GM23338 (cell line): ENCODE measurements around the gene CES5A. TPM values are rescaled to one million over a fixed set of nuclear protein-coding genes. Genes with fewer than 3 reads are reported as not detected.
A peak's percentile ranks its signal among the peaks of the same experiment; 100 is the strongest.
"Not testable (repeated sequence)": the region's sequence is repeated elsewhere in the genome, so short reads cannot be mapped to it uniquely, and the experiment has no call there.

ENCODE experiments used
- ATAC-seq: fragments of 200-7000 bp; cut with Tn5 transposase; 3 replicates; pipeline ENCODE4 v1.9.1; 2020
- DNase-seq: peaks from one replicate; pipeline ENCODE4 v3.0.0-alpha.2; 2015; ENCODE audit warnings: low spot score
- H2AFZ ChIP-seq: fragments of 200-600 bp; sonication (generic); 2 replicates; pipeline ENCODE4 v1.8.0; 2016; ENCODE audit warnings: antibody characterized with exemption, mild to moderate bottlenecking, moderate library complexity
- H3F3A ChIP-seq: fragments of 200-600 bp; sonication (generic); replicated peaks from 2 replicates; pipeline ENCODE4 v1.8.0; 2017; ENCODE audit warnings: antibody characterized with exemption, mixed run types, low read depth
- H3K27ac ChIP-seq: fragments of 200-600 bp; sonication (generic); 2 replicates; pipeline ENCODE4 v1.6.1; 2016; ENCODE audit warnings: low read depth
- H3K27me3 ChIP-seq: fragments of 200-600 bp; sonication (generic); 2 replicates; pipeline ENCODE4 v1.8.0; 2016; ENCODE audit warnings: mild to moderate bottlenecking, mixed run types, moderate library complexity; ENCODE audit not compliant: insufficient read depth
- H3K36me3 ChIP-seq: fragments of 200-600 bp; sonication (generic); 2 replicates; pipeline ENCODE4 v1.8.0; 2016; ENCODE audit warnings: mild to moderate bottlenecking; ENCODE audit not compliant: insufficient read depth
- H3K4me1 ChIP-seq: fragments of 200-600 bp; sonication (generic); 2 replicates; pipeline ENCODE4 v1.8.0; 2016; ENCODE audit warnings: mild to moderate bottlenecking, moderate library complexity; ENCODE audit not compliant: insufficient read depth
- H3K4me2 ChIP-seq: fragments of 200-600 bp; sonication (generic); 2 replicates; pipeline ENCODE4 v1.7.1; 2017; ENCODE audit warnings: mixed run types
- H3K4me3 ChIP-seq: fragments of 200-600 bp; sonication (generic); 2 replicates; pipeline ENCODE4 v1.6.1; 2016; ENCODE audit warnings: mixed run types
- H3K79me2 ChIP-seq: fragments of 200-600 bp; sonication (generic); replicated peaks from 2 replicates; pipeline ENCODE4 v1.8.0; 2017; ENCODE audit warnings: mild to moderate bottlenecking; ENCODE audit not compliant: insufficient read depth
- H3K9me2 ChIP-seq: fragments of 200-600 bp; sonication (generic); 2 replicates; pipeline ENCODE4 v1.8.0; 2017; ENCODE audit not compliant: insufficient read depth
- H4K20me1 ChIP-seq: fragments of 200-600 bp; sonication (generic); replicated peaks from 2 replicates; pipeline ENCODE4 v1.8.0; 2017; ENCODE audit warnings: mild to moderate bottlenecking; ENCODE audit not compliant: insufficient read depth
- H3K27ac Mint-ChIP-seq: 2 replicates; pipeline ENCODE4 v1.8.0; 2020; ENCODE audit warnings: inconsistent platforms, mild to moderate bottlenecking, moderate library complexity, mixed read lengths
- H3K27me3 Mint-ChIP-seq: 3 replicates; pipeline ENCODE4 v1.8.0; 2022; ENCODE audit warnings: low read depth, mild to moderate bottlenecking, moderate library complexity, mixed read lengths, inconsistent platforms; ENCODE audit not compliant: insufficient read depth, poor library complexity
- H3K36me3 Mint-ChIP-seq: 3 replicates; pipeline ENCODE4 v1.8.0; 2021; ENCODE audit warnings: low read depth, mild to moderate bottlenecking, inconsistent platforms, moderate library complexity, mixed read lengths
- H3K4me1 Mint-ChIP-seq: 3 replicates; pipeline ENCODE4 v1.8.0; 2020; ENCODE audit warnings: mild to moderate bottlenecking, inconsistent platforms, mixed read lengths
- H3K4me3 Mint-ChIP-seq: 3 replicates; pipeline ENCODE4 v1.8.0; 2021; ENCODE audit warnings: moderate library complexity, mild to moderate bottlenecking, inconsistent platforms, mixed read lengths
- H3K9me3 Mint-ChIP-seq: 3 replicates; pipeline ENCODE4 v1.8.0; 2020; ENCODE audit warnings: moderate library complexity, mild to moderate bottlenecking, inconsistent platforms, mixed read lengths
- CREB1 ChIP-seq: fragments of 250-450 bp; sonication (Bioruptor Pico); IDR thresholded peaks from 2 replicates; pipeline ENCODE4 v1.5.0; 2020; ENCODE audit warnings: low read depth, mild to moderate bottlenecking, moderate library complexity
- EZH2 ChIP-seq: fragments of 200-600 bp; sonication (generic); IDR thresholded peaks from one replicate; pipeline ENCODE4 v1.8.0; 2017; ENCODE audit warnings: antibody characterized with exemption, mild to moderate bottlenecking, low read depth; ENCODE audit not compliant: unreplicated experiment
- EZH2phosphoT487 ChIP-seq: fragments of 200-600 bp; sonication (generic); IDR thresholded peaks from one replicate; pipeline ENCODE4 v1.8.1; 2018; ENCODE audit warnings: antibody characterized with exemption; ENCODE audit not compliant: unreplicated experiment
- NANOG ChIP-seq: IDR thresholded peaks from 2 replicates; pipeline ENCODE4 v1.6.1; 2016; ENCODE audit warnings: antibody characterized with exemption, borderline replicate concordance
- POLR2AphosphoS5 ChIP-seq: IDR thresholded peaks from 2 replicates; pipeline ENCODE4 v1.6.1; 2016; ENCODE audit warnings: antibody characterized with exemption, low read depth
- ZNF114 ChIP-seq: fragments of 250-450 bp; sonication (Bioruptor Pico); IDR thresholded peaks from 2 replicates; pipeline ENCODE4 v1.5.0; 2020; ENCODE audit warnings: mild to moderate bottlenecking, moderate library complexity
- ZNF331 ChIP-seq: fragments of 250-450 bp; sonication (Bioruptor Pico); IDR thresholded peaks from 2 replicates; pipeline ENCODE4 v1.5.0; 2020; ENCODE audit warnings: low read depth, mild to moderate bottlenecking, moderate library complexity
- polyA plus RNA-seq: library from polyadenylated mRNA; unstranded; fragments of >200 nt; fragmentation: Nextera tagmentation; extraction: Ambion mirVana; gene quantifications from 2 replicates; pipeline ENCODE4 v1.2.1, GENCODE V29; 2016
- total RNA-seq: library from RNA; depleted of rRNA; stranded (reverse); fragments of >200 nt; shearing (Covaris generic); gene quantifications from 2 replicates; pipeline ENCODE4 v1.2.3, GENCODE V29; 2014
- TF ChIP-seq, protein P1 (sequence below): IDR thresholded peaks from one replicate; pipeline ENCODE4 v1.6.1; 2018; ENCODE audit warnings: antibody characterized with exemption; ENCODE audit not compliant: unreplicated experiment
- TF ChIP-seq, protein P2 (sequence below), 2 experiments: fragments of 200-600 bp in 1 of 2; sonication (generic) in 1 of 2; conservative IDR thresholded peaks; 2 replicates each; pipeline versions ENCODE4 v1.5.1 to v1.6.1; 2016 to 2017; ENCODE audit warnings: antibody characterized with exemption in 2 of 2, low read depth in 2 of 2, mild to moderate bottlenecking in 2 of 2, moderate library complexity in 1 of 2

Gene CES5A
- total and polyA plus RNA-seq, 2 experiments from 2014 or later = not detected

DNA sequence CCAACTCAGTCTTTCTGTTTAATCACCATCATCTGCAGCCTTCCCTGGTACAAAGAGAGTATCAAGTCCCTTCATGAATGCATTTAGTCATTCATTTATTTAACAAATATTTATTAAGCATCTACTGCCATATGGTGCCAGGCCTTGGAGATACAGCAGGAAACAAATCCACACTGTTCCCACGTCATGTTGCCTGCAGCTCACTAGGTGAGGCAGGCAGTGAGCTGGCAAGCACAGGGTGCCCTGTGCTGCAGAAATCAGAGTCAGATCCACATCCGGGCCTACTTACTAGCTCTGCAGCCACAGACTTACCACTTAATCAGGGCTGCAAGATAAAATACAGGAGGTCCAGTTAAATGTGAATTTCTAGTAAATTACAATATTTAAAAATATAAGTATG is 38.5 kb upstream of the CES5A start (continued):
- TF ChIP-seq, protein P1, sequence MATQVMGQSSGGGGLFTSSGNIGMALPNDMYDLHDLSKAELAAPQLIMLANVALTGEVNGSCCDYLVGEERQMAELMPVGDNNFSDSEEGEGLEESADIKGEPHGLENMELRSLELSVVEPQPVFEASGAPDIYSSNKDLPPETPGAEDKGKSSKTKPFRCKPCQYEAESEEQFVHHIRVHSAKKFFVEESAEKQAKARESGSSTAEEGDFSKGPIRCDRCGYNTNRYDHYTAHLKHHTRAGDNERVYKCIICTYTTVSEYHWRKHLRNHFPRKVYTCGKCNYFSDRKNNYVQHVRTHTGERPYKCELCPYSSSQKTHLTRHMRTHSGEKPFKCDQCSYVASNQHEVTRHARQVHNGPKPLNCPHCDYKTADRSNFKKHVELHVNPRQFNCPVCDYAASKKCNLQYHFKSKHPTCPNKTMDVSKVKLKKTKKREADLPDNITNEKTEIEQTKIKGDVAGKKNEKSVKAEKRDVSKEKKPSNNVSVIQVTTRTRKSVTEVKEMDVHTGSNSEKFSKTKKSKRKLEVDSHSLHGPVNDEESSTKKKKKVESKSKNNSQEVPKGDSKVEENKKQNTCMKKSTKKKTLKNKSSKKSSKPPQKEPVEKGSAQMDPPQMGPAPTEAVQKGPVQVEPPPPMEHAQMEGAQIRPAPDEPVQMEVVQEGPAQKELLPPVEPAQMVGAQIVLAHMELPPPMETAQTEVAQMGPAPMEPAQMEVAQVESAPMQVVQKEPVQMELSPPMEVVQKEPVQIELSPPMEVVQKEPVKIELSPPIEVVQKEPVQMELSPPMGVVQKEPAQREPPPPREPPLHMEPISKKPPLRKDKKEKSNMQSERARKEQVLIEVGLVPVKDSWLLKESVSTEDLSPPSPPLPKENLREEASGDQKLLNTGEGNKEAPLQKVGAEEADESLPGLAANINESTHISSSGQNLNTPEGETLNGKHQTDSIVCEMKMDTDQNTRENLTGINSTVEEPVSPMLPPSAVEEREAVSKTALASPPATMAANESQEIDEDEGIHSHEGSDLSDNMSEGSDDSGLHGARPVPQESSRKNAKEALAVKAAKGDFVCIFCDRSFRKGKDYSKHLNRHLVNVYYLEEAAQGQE = no peak
- TF ChIP-seq ZNF331 (CRISPR knock-in tag) = no peak
- no peak for TF ChIP-seq ZNF114 (CRISPR knock-in tag)
- TF ChIP-seq NANOG = no peak

DNA sequence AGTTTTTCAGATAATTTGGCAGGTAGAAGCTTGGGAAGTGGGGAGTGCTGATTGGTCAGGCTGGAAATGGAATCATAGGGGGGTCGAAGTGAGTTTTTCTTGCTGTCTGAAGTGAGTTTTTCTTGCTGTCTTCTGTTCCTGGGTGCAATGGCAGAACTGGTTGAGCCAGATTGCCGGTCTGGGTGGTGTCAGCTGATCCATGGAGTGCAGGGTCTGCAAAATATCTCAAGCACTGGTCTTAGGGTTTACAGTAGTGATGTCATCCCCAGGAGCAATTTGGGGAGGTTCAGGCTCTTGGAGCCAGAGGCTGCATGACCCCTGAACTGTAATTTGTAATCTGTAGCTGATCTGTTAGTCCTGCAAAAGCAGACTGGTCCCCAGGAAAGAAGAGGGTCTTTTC is 37.9 kb upstream of the CES5A start:
- not testable (repeated sequence) for H3F3A ChIP-seq, H3K27ac ChIP-seq, H3K4me3 Mint-ChIP-seq, H3K36me3 Mint-ChIP-seq, H4K20me1 ChIP-seq, DNase-seq, H3K4me3 ChIP-seq, H3K27me3 Mint-ChIP-seq, ATAC-seq, H3K79me2 ChIP-seq, H3K9me2 ChIP-seq, H3K27ac Mint-ChIP-seq, H3K9me3 Mint-ChIP-seq, H3K4me2 ChIP-seq, H3K4me1 ChIP-seq, H3K27me3 ChIP-seq, H3K36me3 ChIP-seq
- H3K4me1 Mint-ChIP-seq = peaks cover 20% of the 10 kb centered on the region
- peak overlapping the region; percentile 47; the same call in 1 of the 2 replicates for H2AFZ ChIP-seq

DNA sequence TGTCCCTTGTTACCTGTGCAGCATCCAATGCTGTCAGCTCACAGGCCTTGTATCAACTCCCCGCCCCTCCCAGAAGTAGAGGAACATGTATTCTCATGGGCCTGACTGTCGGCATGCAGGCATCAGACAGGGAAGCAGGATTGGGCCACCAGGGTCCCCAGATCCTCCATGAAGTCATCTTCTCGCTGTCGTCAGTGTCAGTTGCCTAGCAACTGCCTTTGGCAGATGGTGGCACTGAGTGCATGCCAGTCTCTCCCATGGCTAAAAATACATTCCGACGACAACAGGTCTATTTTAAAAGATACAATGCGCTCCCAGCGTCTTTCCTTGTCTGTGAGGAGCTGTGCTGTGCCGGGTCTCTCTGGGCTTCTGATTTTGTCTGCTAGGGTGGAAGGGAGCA is 36.8 kb upstream of the CES5A start:
- H2AFZ ChIP-seq = peak overlapping the region; percentile 47; the same call in 1 of the 2 replicates
- Mint-ChIP-seq H3K9me3 (no peaks in the 10 kb centered on the region; the same call in 2 of the 3 replicates), H3K27ac (no peak overlapping the region), H3K4me1 (peaks cover 23% of the 10 kb centered on the region), H3K36me3 (peaks cover 3% of the 10 kb centered on the region; the same call in 2 of the 3 replicates), H3K27me3 (peaks cover 6% of the 10 kb centered on the region), H3K4me3 (no peak overlapping the region)
- DNase-seq (no peak), ATAC-seq (no peak)
- H3K79me2 ChIP-seq = no peaks in the 10 kb centered on the region
- no peaks in the 10 kb centered on the region for H3K27me3 ChIP-seq
- H3K27ac ChIP-seq = no peak overlapping the region
- no peak overlapping the region for H3K4me3 ChIP-seq
- no peak overlapping the region for H3K4me2 ChIP-seq
- no peaks in the 10 kb centered on the region for H3K4me1 ChIP-seq
- no peaks in the 10 kb centered on the region for H3F3A ChIP-seq
- peaks cover 7% of the 10 kb centered on the region; the same call in 1 of the 2 replicates for H3K9me2 ChIP-seq
- no peaks in the 10 kb centered on the region for H3K36me3 ChIP-seq
- no peaks in the 10 kb centered on the region for H4K20me1 ChIP-seq
- TF ChIP-seq CREB1 (CRISPR knock-in tag) (no peak), POLR2AphosphoS5 (no peak), EZH2phosphoT487 (no peak), EZH2 (no peak)
- TF ChIP-seq, protein P1 = no peak
- TF ChIP-seq, protein P2, sequence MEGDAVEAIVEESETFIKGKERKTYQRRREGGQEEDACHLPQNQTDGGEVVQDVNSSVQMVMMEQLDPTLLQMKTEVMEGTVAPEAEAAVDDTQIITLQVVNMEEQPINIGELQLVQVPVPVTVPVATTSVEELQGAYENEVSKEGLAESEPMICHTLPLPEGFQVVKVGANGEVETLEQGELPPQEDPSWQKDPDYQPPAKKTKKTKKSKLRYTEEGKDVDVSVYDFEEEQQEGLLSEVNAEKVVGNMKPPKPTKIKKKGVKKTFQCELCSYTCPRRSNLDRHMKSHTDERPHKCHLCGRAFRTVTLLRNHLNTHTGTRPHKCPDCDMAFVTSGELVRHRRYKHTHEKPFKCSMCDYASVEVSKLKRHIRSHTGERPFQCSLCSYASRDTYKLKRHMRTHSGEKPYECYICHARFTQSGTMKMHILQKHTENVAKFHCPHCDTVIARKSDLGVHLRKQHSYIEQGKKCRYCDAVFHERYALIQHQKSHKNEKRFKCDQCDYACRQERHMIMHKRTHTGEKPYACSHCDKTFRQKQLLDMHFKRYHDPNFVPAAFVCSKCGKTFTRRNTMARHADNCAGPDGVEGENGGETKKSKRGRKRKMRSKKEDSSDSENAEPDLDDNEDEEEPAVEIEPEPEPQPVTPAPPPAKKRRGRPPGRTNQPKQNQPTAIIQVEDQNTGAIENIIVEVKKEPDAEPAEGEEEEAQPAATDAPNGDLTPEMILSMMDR (conservative IDR thresholded peaks at IDR 0.05; ENCODE audit: low read depth in 2 of 2) = no peak
